GM12878 (cell line): ENCODE data around the gene CYP46A1. TPM values are rescaled to one million over a fixed set of nuclear protein-coding genes. Genes with fewer than 3 reads are reported as not detected.

Source experiments
- ATAC-seq: fragments of 200-7000 bp; cut with Tn5 transposase; 3 replicates; pipeline ENCODE4 v1.9.1; 2020; ENCODE audit warnings: mild to moderate bottlenecking, moderate library complexity
- BruUV-seq: library from RNA; stranded (reverse); fragments of 400-500 nt; replicated peaks from 2 replicates; lab custom pipeline; 2021; lab: Mats Ljungman, UMichigan
- CTCF ChIA-PET: fragments of 300-600 bp; sonication (Branson Sonifier 250); formaldehyde crosslinking; extraction: SDS; loops from one replicate; lab custom pipeline; 2021; ENCODE audit warnings: inconsistent platforms; lab: Yijun Ruan, JAX
- POLR2A ChIA-PET: fragments of 350-600 bp; formaldehyde crosslinking; extraction: SDS; loops from one replicate; lab custom pipeline; 2021; ENCODE audit warnings: inconsistent platforms; lab: Charles Lee
- RAD21 ChIA-PET: fragments of 300-600 bp; sonication (Branson Sonifier 250); formaldehyde crosslinking; loops from one replicate; lab custom pipeline; 2023; ENCODE audit warnings: antibody characterized with exemption; ENCODE audit not compliant: unreplicated experiment; lab: Charles Lee
- SMC1A ChIA-PET: fragments of 300-600 bp; sonication (Branson Sonifier 250); formaldehyde crosslinking; loops from one replicate; lab custom pipeline; 2023; ENCODE audit not compliant: unreplicated experiment, uncharacterized antibody; lab: Charles Lee
- DNase-seq: peaks from one replicate; pipeline ENCODE4 v3.0.0-alpha.2; 2011; ENCODE audit warnings: low read depth, low spot score
- FAIRE-seq: peaks from 3 replicates; lab custom pipeline; 2011; peaks lifted over from hg19 to GRCh38; lab: Jason Lieb, UNC
- H2AFZ ChIP-seq: 2 replicates; pipeline ENCODE4 v1.6.0; 2011; ENCODE audit warnings: low read depth, low read length, control low read depth; ENCODE audit not compliant: control insufficient read depth
- H3K27ac ChIP-seq: 2 replicates; pipeline ENCODE4 v1.5.1; 2011; ENCODE audit warnings: control low read depth; ENCODE audit not compliant: control insufficient read depth, insufficient read depth
- H3K27me3 ChIP-seq, 2 experiments: replicated peaks in 1 of 2; 2 replicates each; pipeline versions ENCODE4 v1.6.0 to v1.6.1; 2011; ENCODE audit warnings: low read length in 1 of 2; ENCODE audit not compliant: control insufficient read depth in 2 of 2, insufficient read depth in 2 of 2
- H3K36me3 ChIP-seq, 2 experiments: 2 replicates each; pipeline ENCODE4 v1.5.1; 2011; ENCODE audit warnings: low read length in 1 of 2; ENCODE audit not compliant: control insufficient read depth in 2 of 2, insufficient read depth in 2 of 2
- H3K4me1 ChIP-seq: 2 replicates; pipeline ENCODE4 v1.6.1; 2011; ENCODE audit warnings: mild to moderate bottlenecking, low read length, moderate library complexity, mixed read lengths; ENCODE audit not compliant: control insufficient read depth, insufficient read depth
- H3K4me2 ChIP-seq: 2 replicates; pipeline ENCODE4 v1.6.0; 2011; ENCODE audit warnings: control low read depth; ENCODE audit not compliant: control insufficient read depth, insufficient read depth
- H3K4me3 ChIP-seq: fragments of 200-600 bp; sonication (generic); 2 replicates; pipeline ENCODE4 v1.5.1; 2016
- H3K79me2 ChIP-seq: 2 replicates; pipeline ENCODE4 v1.6.0; 2011; ENCODE audit warnings: low read length; ENCODE audit not compliant: control insufficient read depth, insufficient read depth
- H3K9ac ChIP-seq: 2 replicates; pipeline ENCODE4 v1.8.0; 2011; ENCODE audit warnings: low read length, control low read depth, mixed read lengths; ENCODE audit not compliant: control insufficient read depth, insufficient read depth
- H3K9me3 ChIP-seq: replicated peaks from 3 replicates; pipeline ENCODE4 v1.5.1; 2011; ENCODE audit warnings: mild to moderate bottlenecking, low read length; ENCODE audit not compliant: control insufficient read depth, insufficient read depth
- H4K20me1 ChIP-seq: 2 replicates; pipeline ENCODE4 v1.6.0; 2011; ENCODE audit not compliant: control insufficient read depth, insufficient read depth
- ATF2 ChIP-seq: IDR thresholded peaks from 2 replicates; pipeline ENCODE4 v1.6.1; 2012; ENCODE audit warnings: low read length, inconsistent platforms
- EP300 ChIP-seq, 2 experiments: fragments of 150-350 bp in 1 of 2; IDR thresholded peaks; 2 replicates each; pipeline ENCODE4 v1.6.1; 2011 to 2012; ENCODE audit warnings: low read depth in 2 of 2, low read length in 2 of 2, borderline replicate concordance in 1 of 2, improper control_type of control experiment in 1 of 2, inconsistent platforms in 1 of 2; ENCODE audit not compliant: control insufficient read depth in 1 of 2
- EZH2 ChIP-seq: IDR thresholded peaks from 2 replicates; pipeline ENCODE4 v1.6.1; 2012; ENCODE audit warnings: low read depth, mild to moderate bottlenecking, control low read depth, inconsistent platforms, low read length, borderline replicate concordance; ENCODE audit not compliant: control insufficient read depth
- FOS ChIP-seq: IDR thresholded peaks from 3 replicates; pipeline ENCODE4 v1.6.1; 2011; ENCODE audit warnings: borderline replicate concordance; ENCODE audit not compliant: insufficient read length; ENCODE audit errors: extremely low read depth
- KDM1A ChIP-seq: fragments of 200-600 bp; sonication (generic); IDR thresholded peaks from 2 replicates; pipeline ENCODE4 v1.6.1; 2016; ENCODE audit warnings: borderline replicate concordance
- MYB ChIP-seq: fragments of 150-350 bp; IDR thresholded peaks from 2 replicates; pipeline ENCODE4 v1.6.1; 2014; ENCODE audit warnings: mild to moderate bottlenecking, low read depth, low read length, borderline replicate concordance
- RFX5 ChIP-seq: IDR thresholded peaks from 2 replicates; pipeline ENCODE4 v1.6.1; 2011; ENCODE audit warnings: low read depth, low read length, improper control_type of control experiment
- RUNX3 ChIP-seq: IDR thresholded peaks from 2 replicates; pipeline ENCODE4 v1.6.1; 2012; ENCODE audit warnings: low read length, inconsistent platforms
- SREBF2 ChIP-seq: IDR thresholded peaks from 2 replicates; pipeline ENCODE4 v1.6.1; 2012; ENCODE audit warnings: mild to moderate bottlenecking, low read length
- ZBED1 ChIP-seq: IDR thresholded peaks from 2 replicates; pipeline ENCODE4 v1.6.1; 2016; ENCODE audit warnings: borderline replicate concordance
- ZNF384 ChIP-seq: IDR thresholded peaks from 2 replicates; pipeline ENCODE4 v1.6.1; 2012; ENCODE audit warnings: low read depth, mild to moderate bottlenecking, low read length, improper control_type of control experiment, borderline replicate concordance
- WGBS: methylation state at CpG from one replicate; pipeline ENCODE4 v1.1.6; 2016; ENCODE audit warnings: low lambda C conversion rate; ENCODE audit not compliant: insufficient replicate concordance, insufficient coverage; ENCODE audit errors: missing lambda C conversion rate; 5-methylcytosine and 5-hydroxymethylcytosine counted together
- in situ Hi-C: fragments of 300-500 bp; cut with MboI; formaldehyde crosslinking; loops from 9 replicates; pipeline ENCODE4 v1.14.3; 2018; ENCODE audit warnings: mixed read lengths
- intact Hi-C: fragments of 100-400 bp; cut with micrococcal nuclease; formaldehyde crosslinking; loops from one replicate; pipeline ENCODE4 v1.14.2; 2022; ENCODE audit not compliant: unreplicated experiment
- polyA plus RNA-seq, 11 experiments: library from polyadenylated mRNA; depleted of rRNA in 4 of 11; unstranded in 6 of 11; stranded (reverse) in 5 of 11; fragments of >200 nt; fragmentation: Nextera tagmentation in 4 of 11; fragmentation: Illumina TruSeq in 1 of 11; extraction: Ambion mirVana in 4 of 11; extraction: Trizol in 1 of 11; gene quantifications; 1 replicate in 1 of 11; 2 replicates in 10 of 11; pipeline versions ENCODE4 v1.2.1 to v1.2.3, GENCODE V29; 2011 to 2016; ENCODE audit warnings: inconsistent platforms in 2 of 11, missing spikeins in 2 of 11, low read depth in 1 of 11
- total RNA-seq, 4 experiments: library from RNA; depleted of rRNA in 3 of 4; stranded (reverse); fragments of >200 nt in 3 of 4; fragmentation: Illumina TruSeq in 1 of 4; extraction: Trizol in 1 of 4; gene quantifications; 2 replicates each; pipeline versions ENCODE4 v1.2.1 to v1.2.3, GENCODE V29; 2013 to 2021
- TF ChIP-seq, protein P1 (sequence below): fragments of 450-650 bp; IDR thresholded peaks from 2 replicates; pipeline ENCODE4 v1.6.1; 2017; ENCODE audit warnings: borderline replicate concordance
- TF ChIP-seq, protein P2 (sequence below): fragments of 450-650 bp; IDR thresholded peaks from 2 replicates; pipeline ENCODE4 v1.6.1; 2016; ENCODE audit warnings: mild to moderate bottlenecking

CYP46A1 gene
- total and polyA plus RNA-seq, 10 of the 15 experiments (the other 5 are each of a cell fraction or from before 2014, with no cell fraction given), result 0.04 to 0.11 TPM; not detected in 8

DNA sequence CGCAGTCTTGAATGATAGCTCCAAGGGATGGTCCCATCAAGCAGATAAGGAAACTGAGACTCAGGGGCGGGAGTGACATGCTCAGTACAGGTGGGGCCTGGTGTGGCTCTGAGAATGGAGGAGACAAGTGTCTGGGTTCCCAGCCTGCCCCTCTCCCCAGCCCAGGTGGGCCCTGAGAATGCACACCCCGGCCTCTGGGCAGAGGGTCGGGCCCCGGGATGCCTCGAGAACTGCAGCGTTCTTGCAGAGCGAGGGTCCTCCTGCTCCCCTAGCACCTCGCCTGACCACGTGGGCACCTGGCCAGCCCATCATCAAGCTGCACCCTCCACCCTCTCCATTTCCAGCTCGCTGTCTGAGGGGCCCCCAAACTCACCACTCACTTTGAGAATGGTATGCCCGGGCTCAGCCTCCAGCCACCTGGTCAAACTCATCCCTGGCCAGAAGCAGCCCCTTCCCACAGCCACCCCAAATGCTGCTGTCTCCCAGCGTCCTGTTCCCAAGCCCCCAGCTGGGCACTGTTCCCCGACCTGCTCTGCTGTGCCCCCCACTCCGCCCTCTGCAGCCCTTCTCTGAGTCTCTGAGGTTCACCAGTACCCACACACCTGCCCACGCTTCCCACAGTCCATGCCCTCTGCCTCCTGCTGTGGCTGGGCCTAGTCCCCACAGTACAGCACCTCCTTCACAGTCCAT, 44.3 kb downstream of the CYP46A1 start:
- H3K79me2 ChIP-seq, result no peaks in the 10 kb centered on the region
- no peak for DNase-seq
- no peaks in the 10 kb centered on the region for H3K4me1 ChIP-seq
- FAIRE-seq, result no peak
- H3K4me2 ChIP-seq, result no peak overlapping the region
- H3K9me3 ChIP-seq, result no peaks in the 10 kb centered on the region
- SMC1A ChIA-PET, result no interaction called here
- in situ Hi-C loops, result no loop called here
- RAD21 ChIA-PET, result no interaction called here
- no peaks in the 10 kb centered on the region for H4K20me1 ChIP-seq
- H3K27me3 ChIP-seq, result no peaks in the 10 kb centered on the region; a peak in 4 of 4 replicates
- no peak overlapping the region for H3K4me3 ChIP-seq
- H3K9ac ChIP-seq, result no peak overlapping the region
- intact Hi-C loops, result no loop called here
- H2AFZ ChIP-seq, result no peak overlapping the region
- WGBS, result 41% methylated on average over 16 of the region's 16 CpGs
- CTCF ChIA-PET, result no interaction called here
- no peak for ATAC-seq
- TF ChIP-seq, protein P1, sequence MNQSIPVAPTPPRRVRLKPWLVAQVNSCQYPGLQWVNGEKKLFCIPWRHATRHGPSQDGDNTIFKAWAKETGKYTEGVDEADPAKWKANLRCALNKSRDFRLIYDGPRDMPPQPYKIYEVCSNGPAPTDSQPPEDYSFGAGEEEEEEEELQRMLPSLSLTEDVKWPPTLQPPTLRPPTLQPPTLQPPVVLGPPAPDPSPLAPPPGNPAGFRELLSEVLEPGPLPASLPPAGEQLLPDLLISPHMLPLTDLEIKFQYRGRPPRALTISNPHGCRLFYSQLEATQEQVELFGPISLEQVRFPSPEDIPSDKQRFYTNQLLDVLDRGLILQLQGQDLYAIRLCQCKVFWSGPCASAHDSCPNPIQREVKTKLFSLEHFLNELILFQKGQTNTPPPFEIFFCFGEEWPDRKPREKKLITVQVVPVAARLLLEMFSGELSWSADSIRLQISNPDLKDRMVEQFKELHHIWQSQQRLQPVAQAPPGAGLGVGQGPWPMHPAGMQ, result no peak
- TF ChIP-seq EP300 (IDR thresholded peaks at IDR 0.05; ENCODE audit: borderline replicate concordance in 1 of 2, control insufficient read depth in 1 of 2, low read depth in 2 of 2, low read length in 2 of 2) (no peak), MYB (no peak), ATF2 (no peak), KDM1A (no peak), ZBED1 (no peak), RFX5 (no peak), RUNX3 (no peak), ZNF384 (no peak), SREBF2 (no peak), FOS (no peak), EZH2 (no peak)
- TF ChIP-seq, protein P2, sequence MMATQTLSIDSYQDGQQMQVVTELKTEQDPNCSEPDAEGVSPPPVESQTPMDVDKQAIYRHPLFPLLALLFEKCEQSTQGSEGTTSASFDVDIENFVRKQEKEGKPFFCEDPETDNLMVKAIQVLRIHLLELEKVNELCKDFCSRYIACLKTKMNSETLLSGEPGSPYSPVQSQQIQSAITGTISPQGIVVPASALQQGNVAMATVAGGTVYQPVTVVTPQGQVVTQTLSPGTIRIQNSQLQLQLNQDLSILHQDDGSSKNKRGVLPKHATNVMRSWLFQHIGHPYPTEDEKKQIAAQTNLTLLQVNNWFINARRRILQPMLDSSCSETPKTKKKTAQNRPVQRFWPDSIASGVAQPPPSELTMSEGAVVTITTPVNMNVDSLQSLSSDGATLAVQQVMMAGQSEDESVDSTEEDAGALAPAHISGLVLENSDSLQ, result no peak
- H3K36me3 ChIP-seq, result no peaks in the 10 kb centered on the region
- no TSS peak for BruUV-seq
- H3K27ac ChIP-seq, result no peak overlapping the region
- POLR2A ChIA-PET, result no interaction called here
